GM13976 (cell line): ENCODE data around the gene METTL25B.

Experiments used
- DNase-seq: peaks from one replicate; pipeline ENCODE4 v3.0.0; 2012; ENCODE audit warnings: low spot score
- in situ Hi-C: fragments of 300-500 bp; cut with MboI; formaldehyde crosslinking; loops from one replicate; pipeline ENCODE4 v1.12.0; 2022; ENCODE audit warnings: low sequenced_read_pairs, mixed read lengths, inconsistent platforms; ENCODE audit not compliant: unreplicated experiment
- TF ChIP-seq, protein P1 (sequence below): IDR thresholded peaks from 2 replicates; pipeline ENCODE4 v1.5.1; 2012; ENCODE audit warnings: borderline replicate concordance, mild to moderate bottlenecking; ENCODE audit not compliant: insufficient read depth; ENCODE audit errors: extremely low read depth, missing control alignments, control extremely low read depth

Gene METTL25B

DNA sequence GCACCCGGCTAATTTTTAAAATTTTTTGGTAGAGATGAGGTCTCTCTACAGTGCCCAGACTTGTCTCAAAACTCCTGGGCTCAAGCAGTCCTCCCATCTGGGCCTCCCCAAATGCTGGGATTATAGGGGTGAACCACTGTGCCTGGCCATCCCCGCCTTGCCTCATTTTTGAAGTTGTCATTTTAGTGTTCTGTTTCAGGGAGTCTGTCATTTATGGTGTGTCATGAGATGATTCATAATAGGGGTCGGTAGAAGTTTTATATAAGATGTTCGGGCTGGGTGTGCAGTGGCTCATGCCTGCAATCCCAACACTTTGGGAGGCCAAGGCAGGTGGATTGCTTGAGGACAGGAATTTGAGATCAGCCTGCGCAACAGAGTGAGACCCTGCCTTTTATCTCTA lies 47.5 kb downstream of the METTL25B start:
- TF ChIP-seq, protein P1, sequence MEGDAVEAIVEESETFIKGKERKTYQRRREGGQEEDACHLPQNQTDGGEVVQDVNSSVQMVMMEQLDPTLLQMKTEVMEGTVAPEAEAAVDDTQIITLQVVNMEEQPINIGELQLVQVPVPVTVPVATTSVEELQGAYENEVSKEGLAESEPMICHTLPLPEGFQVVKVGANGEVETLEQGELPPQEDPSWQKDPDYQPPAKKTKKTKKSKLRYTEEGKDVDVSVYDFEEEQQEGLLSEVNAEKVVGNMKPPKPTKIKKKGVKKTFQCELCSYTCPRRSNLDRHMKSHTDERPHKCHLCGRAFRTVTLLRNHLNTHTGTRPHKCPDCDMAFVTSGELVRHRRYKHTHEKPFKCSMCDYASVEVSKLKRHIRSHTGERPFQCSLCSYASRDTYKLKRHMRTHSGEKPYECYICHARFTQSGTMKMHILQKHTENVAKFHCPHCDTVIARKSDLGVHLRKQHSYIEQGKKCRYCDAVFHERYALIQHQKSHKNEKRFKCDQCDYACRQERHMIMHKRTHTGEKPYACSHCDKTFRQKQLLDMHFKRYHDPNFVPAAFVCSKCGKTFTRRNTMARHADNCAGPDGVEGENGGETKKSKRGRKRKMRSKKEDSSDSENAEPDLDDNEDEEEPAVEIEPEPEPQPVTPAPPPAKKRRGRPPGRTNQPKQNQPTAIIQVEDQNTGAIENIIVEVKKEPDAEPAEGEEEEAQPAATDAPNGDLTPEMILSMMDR = no peak
- no peak for DNase-seq
- in situ Hi-C loops = no loop called here

- no peak for DNase-seq
- TF ChIP-seq, protein P1 = no peak
- in situ Hi-C loops = no loop called here
Observed at GRCh38 chr1:156776942-156777341, 48.7 kb downstream of the METTL25B start.

- in situ Hi-C loops = no loop called here
- DNase-seq = no peak
- TF ChIP-seq, protein P1 = no peak
Observed at GRCh38 chr1:156777573-156777972, 49.3 kb downstream of the METTL25B start.

- TF ChIP-seq, protein P1 = no peak
- no peak for DNase-seq
- in situ Hi-C loops = no loop called here
Observed at GRCh38 chr1:156781585-156782186, 53.4 kb downstream of the METTL25B start.

GRCh38 chr1:156785458-156785857 lies 57.2 kb downstream of the METTL25B start:
- TF ChIP-seq, protein P1 = no peak
- in situ Hi-C loops = no loop called here
- no peak for DNase-seq
